Hepatocyte (in vitro differentiated cells): ENCODE results near the gene UBXN11.

Source experiments
- CTCF ChIP-seq: fragments of 200-600 bp; sonication (generic); IDR thresholded peaks from 2 replicates; pipeline ENCODE4 v1.5.1; 2016; ENCODE audit warnings: antibody characterized with exemption, mild to moderate bottlenecking; ENCODE audit not compliant: poor library complexity
- EZH2 ChIP-seq: fragments of 200-600 bp; sonication (generic); IDR thresholded peaks from 2 replicates; pipeline ENCODE4 v1.6.1; 2016; ENCODE audit warnings: antibody characterized with exemption, mild to moderate bottlenecking, borderline replicate concordance
- EZH2phosphoT487 ChIP-seq: fragments of 200-600 bp; sonication (generic); IDR thresholded peaks from one replicate; pipeline ENCODE4 v1.6.1; 2018; ENCODE audit warnings: antibody characterized with exemption, mild to moderate bottlenecking, low read depth, moderate library complexity; ENCODE audit not compliant: unreplicated experiment, severe bottlenecking

GRCh38 chr1:26323382-26323781 lies 16.9 kb upstream of the UBXN11 start:
- TF ChIP-seq EZH2 (no peak), CTCF (no peak), EZH2phosphoT487 (no peak)
